ENCODE measurements around the gene SLC6A6. TPM values are rescaled to one million over a fixed set of nuclear protein-coding genes. Genes with fewer than 3 reads are reported as not detected.

Gene SLC6A6
- total RNA-seq, 1 donor from 2014 or later: 24.2 TPM

DNA sequence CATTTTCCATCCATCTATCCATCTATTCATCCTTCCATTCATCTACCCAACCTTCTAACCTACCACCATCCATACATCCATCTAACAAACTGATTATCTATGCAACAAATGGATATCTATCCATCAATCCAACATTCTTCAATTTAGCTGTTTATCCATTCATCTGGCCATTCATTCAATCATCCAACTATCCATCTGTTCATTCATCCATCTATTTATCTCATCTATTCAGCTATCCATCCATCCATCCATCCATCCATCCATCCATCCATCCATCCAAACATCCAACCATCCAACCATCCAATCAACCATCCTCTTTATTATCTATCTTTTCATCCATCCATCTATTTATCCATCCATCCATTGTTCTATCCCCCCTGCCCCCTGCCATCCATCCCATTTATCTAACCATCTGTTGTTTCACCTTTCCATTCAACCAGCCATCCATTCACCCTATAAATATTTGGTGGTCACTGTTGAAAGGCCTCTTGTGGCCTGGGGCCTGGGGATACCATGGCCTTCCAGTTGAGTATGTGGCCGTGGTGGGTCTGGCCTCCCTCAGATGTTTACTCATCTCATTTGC lies 44.7 kb downstream of the SLC6A6 start:
- TF ChIP-seq EZH2 (IDR thresholded peaks at IDR 0.05; ENCODE audit: insufficient read depth, low read length): no peak
- TF ChIP-seq, protein P1, sequence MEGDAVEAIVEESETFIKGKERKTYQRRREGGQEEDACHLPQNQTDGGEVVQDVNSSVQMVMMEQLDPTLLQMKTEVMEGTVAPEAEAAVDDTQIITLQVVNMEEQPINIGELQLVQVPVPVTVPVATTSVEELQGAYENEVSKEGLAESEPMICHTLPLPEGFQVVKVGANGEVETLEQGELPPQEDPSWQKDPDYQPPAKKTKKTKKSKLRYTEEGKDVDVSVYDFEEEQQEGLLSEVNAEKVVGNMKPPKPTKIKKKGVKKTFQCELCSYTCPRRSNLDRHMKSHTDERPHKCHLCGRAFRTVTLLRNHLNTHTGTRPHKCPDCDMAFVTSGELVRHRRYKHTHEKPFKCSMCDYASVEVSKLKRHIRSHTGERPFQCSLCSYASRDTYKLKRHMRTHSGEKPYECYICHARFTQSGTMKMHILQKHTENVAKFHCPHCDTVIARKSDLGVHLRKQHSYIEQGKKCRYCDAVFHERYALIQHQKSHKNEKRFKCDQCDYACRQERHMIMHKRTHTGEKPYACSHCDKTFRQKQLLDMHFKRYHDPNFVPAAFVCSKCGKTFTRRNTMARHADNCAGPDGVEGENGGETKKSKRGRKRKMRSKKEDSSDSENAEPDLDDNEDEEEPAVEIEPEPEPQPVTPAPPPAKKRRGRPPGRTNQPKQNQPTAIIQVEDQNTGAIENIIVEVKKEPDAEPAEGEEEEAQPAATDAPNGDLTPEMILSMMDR (IDR thresholded peaks at IDR 0.05; ENCODE audit: insufficient read depth, low read depth, low read length): no peak
- FAIRE-seq (no peak), DNase-seq (ENCODE audit: low read depth) (no peak)
- peaks cover 6% of the 10 kb centered on the region for H3K4me1 ChIP-seq (ENCODE audit: insufficient read depth, low read length)
- no peaks in the 10 kb centered on the region for H3K27me3 ChIP-seq (ENCODE audit: insufficient read depth, low read length)
- H4K20me1 ChIP-seq (ENCODE audit: insufficient read depth, low read length): peaks cover 31% of the 10 kb centered on the region
- Mint-ChIP-seq H3K27ac (ENCODE audit: unreplicated experiment) (no peak overlapping the region), H3K9me3 (ENCODE audit: unreplicated experiment) (peaks cover 5% of the 10 kb centered on the region), H3K4me3 (ENCODE audit: unreplicated experiment) (no peak overlapping the region), H3K4me1 (ENCODE audit: low read depth, unreplicated experiment) (peaks cover 5% of the 10 kb centered on the region), H3K27me3 (ENCODE audit: low read depth, unreplicated experiment) (no peaks in the 10 kb centered on the region), H3K36me3 (ENCODE audit: low read depth, unreplicated experiment) (peaks cover 26% of the 10 kb centered on the region)
- H3K4me3 ChIP-seq (ENCODE audit: insufficient read depth, low read depth, low read length): no peak overlapping the region
- no peak overlapping the region for H3K27ac ChIP-seq (ENCODE audit: low read depth, low read length)
- H2AFZ ChIP-seq (ENCODE audit: low read depth, low read length): no peak overlapping the region
- H3K9me3 ChIP-seq (ENCODE audit: insufficient read depth, low read depth, low read length): no peaks in the 10 kb centered on the region
- H3K79me2 ChIP-seq (ENCODE audit: insufficient read depth, low read length): no peaks in the 10 kb centered on the region
- H3K36me3 ChIP-seq (ENCODE audit: insufficient read depth, low read length): peaks cover 15% of the 10 kb centered on the region
- H3K9ac ChIP-seq (ENCODE audit: low read length): no peak overlapping the region
- H3K4me2 ChIP-seq (ENCODE audit: low read length): no peak overlapping the region

DNA sequence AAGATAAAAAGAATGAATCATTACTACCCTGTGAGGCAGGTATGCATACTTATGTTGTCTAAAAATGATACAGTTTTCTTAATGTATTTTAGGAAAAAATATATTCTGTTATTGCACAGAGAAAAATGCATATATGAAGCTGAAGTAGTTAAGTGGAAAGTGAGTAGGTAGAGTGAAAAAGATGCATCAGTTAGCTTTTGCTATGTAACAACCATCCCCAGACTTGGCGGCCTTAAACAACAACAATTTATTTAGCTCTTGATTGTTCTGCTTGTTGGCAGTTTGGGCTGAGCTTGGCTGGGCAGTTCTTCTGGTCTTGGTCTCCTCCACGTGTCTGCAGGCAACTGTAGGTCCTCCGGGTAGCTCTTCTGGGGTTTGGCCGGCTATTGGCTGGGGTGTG lies 45.7 kb downstream of the SLC6A6 start:
- no peaks in the 10 kb centered on the region for H3K9me3 ChIP-seq (ENCODE audit: insufficient read depth, low read depth, low read length)
- no peak for FAIRE-seq
- no peak overlapping the region for H3K4me3 Mint-ChIP-seq (ENCODE audit: unreplicated experiment)
- H3K27me3 ChIP-seq (ENCODE audit: insufficient read depth, low read length): no peaks in the 10 kb centered on the region
- H3K27ac Mint-ChIP-seq (ENCODE audit: unreplicated experiment): no peak overlapping the region
- no peaks in the 10 kb centered on the region for H3K27me3 Mint-ChIP-seq (ENCODE audit: low read depth, unreplicated experiment)
- H3K79me2 ChIP-seq (ENCODE audit: insufficient read depth, low read length): no peaks in the 10 kb centered on the region
- DNase-seq (ENCODE audit: low read depth): no peak
- H3K9me3 Mint-ChIP-seq (ENCODE audit: unreplicated experiment): peaks cover 5% of the 10 kb centered on the region
- no peak overlapping the region for H3K4me3 ChIP-seq (ENCODE audit: insufficient read depth, low read depth, low read length)
- no peak overlapping the region for H3K9ac ChIP-seq (ENCODE audit: low read length)
- no peak overlapping the region for H3K4me2 ChIP-seq (ENCODE audit: low read length)
- H3K4me1 Mint-ChIP-seq (ENCODE audit: low read depth, unreplicated experiment): peaks cover 14% of the 10 kb centered on the region
- no peak overlapping the region for H3K27ac ChIP-seq (ENCODE audit: low read depth, low read length)
- H3K36me3 ChIP-seq (ENCODE audit: insufficient read depth, low read length): peaks cover 15% of the 10 kb centered on the region
- peaks cover 16% of the 10 kb centered on the region for H3K4me1 ChIP-seq (ENCODE audit: insufficient read depth, low read length)
- peaks cover 23% of the 10 kb centered on the region for H4K20me1 ChIP-seq (ENCODE audit: insufficient read depth, low read length)
- H3K36me3 Mint-ChIP-seq (ENCODE audit: low read depth, unreplicated experiment): peaks cover 26% of the 10 kb centered on the region
- no peak overlapping the region for H2AFZ ChIP-seq (ENCODE audit: low read depth, low read length)
- TF ChIP-seq, protein P1 (IDR thresholded peaks at IDR 0.05; ENCODE audit: insufficient read depth, low read depth, low read length): no peak
- TF ChIP-seq EZH2 (IDR thresholded peaks at IDR 0.05; ENCODE audit: insufficient read depth, low read length): no peak

Measured in astrocyte (in vitro differentiated cells and primary cell).